Astrocyte (in vitro differentiated cells and primary cell): ENCODE measurements around the gene WIPF3.

ENCODE experiments used
- CTCF ChIP-seq: IDR thresholded peaks from 2 replicates; pipeline ENCODE4 v1.5.1; 2011; ENCODE audit warnings: low read depth, mild to moderate bottlenecking, inconsistent platforms, low read length, moderate library complexity; ENCODE audit not compliant: insufficient read depth
- EZH2 ChIP-seq: IDR thresholded peaks from 2 replicates; pipeline ENCODE4 v1.6.1; 2012; ENCODE audit warnings: mild to moderate bottlenecking, low read length, inconsistent platforms; ENCODE audit not compliant: insufficient read depth

- no peak for TF ChIP-seq CTCF
- TF ChIP-seq EZH2 = no peak
These were observed 19.6 kb downstream of the WIPF3 start for GRCh38 chr7:29825775-29826529.
